SK-N-SH treated with all-trans-retinoic acid at 6 μM for 48 hours (cell line): ENCODE measurements around the gene TOP2B.

Source experiments
- ATAC-seq: fragments of 200-7000 bp; cut with Tn5 transposase; 3 replicates; pipeline ENCODE4 v1.9.1; 2020; ENCODE audit warnings: mild to moderate bottlenecking, moderate library complexity
- ARNTL ChIP-seq: fragments of 450-650 bp; formaldehyde crosslinking; IDR thresholded peaks from 2 replicates; pipeline ENCODE4 v1.5.0; 2020; ENCODE audit warnings: low read depth, mild to moderate bottlenecking, moderate library complexity, borderline replicate concordance
- BACH2 ChIP-seq: fragments of 250-450 bp; sonication (Bioruptor Pico); IDR thresholded peaks from 2 replicates; pipeline ENCODE4 v1.9.0; 2021; ENCODE audit warnings: mild to moderate bottlenecking, borderline replicate concordance
- CREB5 ChIP-seq: fragments of 250-450 bp; sonication (Bioruptor Pico); IDR thresholded peaks from 2 replicates; pipeline ENCODE4 v1.5.1; 2020; ENCODE audit warnings: low read depth, mild to moderate bottlenecking, moderate library complexity
- CSDC2 ChIP-seq: fragments of 250-450 bp; sonication (Bioruptor Pico); IDR thresholded peaks from 2 replicates; pipeline ENCODE4 v1.5.0; 2020; ENCODE audit warnings: mild to moderate bottlenecking, moderate library complexity
- ESRRG ChIP-seq: fragments of 250-450 bp; sonication (Bioruptor Pico); IDR thresholded peaks from 2 replicates; pipeline ENCODE4 v1.6.1; 2021; ENCODE audit warnings: mild to moderate bottlenecking
- OSR1 ChIP-seq: fragments of 250-450 bp; sonication (Bioruptor Pico); IDR thresholded peaks from 2 replicates; pipeline ENCODE4 v1.8.0; 2022; ENCODE audit warnings: moderate library complexity, mild to moderate bottlenecking, inconsistent platforms
- PATZ1 ChIP-seq: fragments of 250-450 bp; sonication (Bioruptor Pico); IDR thresholded peaks from 2 replicates; pipeline ENCODE4 v1.8.0; 2020; ENCODE audit warnings: mild to moderate bottlenecking, moderate library complexity, borderline replicate concordance
- POU6F1 ChIP-seq: fragments of 250-450 bp; sonication (Bioruptor Pico); IDR thresholded peaks from 2 replicates; pipeline ENCODE4 v1.8.0; 2021; ENCODE audit warnings: low read depth, mild to moderate bottlenecking, moderate library complexity, borderline replicate concordance
- PPARA ChIP-seq: fragments of 250-450 bp; sonication (Bioruptor Pico); IDR thresholded peaks from 2 replicates; pipeline ENCODE4 v1.5.0; 2020; ENCODE audit warnings: mild to moderate bottlenecking, borderline replicate concordance
- SNAI2 ChIP-seq: fragments of 250-450 bp; sonication (Bioruptor Pico); IDR thresholded peaks from 2 replicates; pipeline ENCODE4 v1.5.0; 2020; ENCODE audit warnings: mild to moderate bottlenecking, moderate library complexity
- TCF4 ChIP-seq: fragments of 250-450 bp; sonication (Bioruptor Pico); IDR thresholded peaks from 2 replicates; pipeline ENCODE4 v1.8.0; 2021; ENCODE audit warnings: mild to moderate bottlenecking, moderate library complexity, borderline replicate concordance
- TOX ChIP-seq: fragments of 250-450 bp; sonication (Bioruptor Pico); IDR thresholded peaks from 2 replicates; pipeline ENCODE4 v1.8.0; 2021; ENCODE audit warnings: mild to moderate bottlenecking, moderate library complexity, borderline replicate concordance
- ZC3H10 ChIP-seq: fragments of 250-450 bp; sonication (Bioruptor Pico); IDR thresholded peaks from 2 replicates; pipeline ENCODE4 v1.5.1; 2021; ENCODE audit warnings: mild to moderate bottlenecking, moderate library complexity
- ZFP3 ChIP-seq: fragments of 250-450 bp; sonication (Bioruptor Pico); IDR thresholded peaks from 2 replicates; pipeline ENCODE4 v1.5.0; 2020; ENCODE audit warnings: mild to moderate bottlenecking, moderate library complexity
- ZFP30 ChIP-seq: fragments of 450-650 bp; formaldehyde crosslinking; IDR thresholded peaks from 2 replicates; pipeline ENCODE4 v1.5.0; 2022; ENCODE audit warnings: mild to moderate bottlenecking, moderate library complexity
- ZNF70 ChIP-seq: fragments of 450-650 bp; formaldehyde crosslinking; IDR thresholded peaks from 2 replicates; pipeline ENCODE4 v1.5.0; 2020; ENCODE audit warnings: mild to moderate bottlenecking, moderate library complexity

Gene TOP2B

GRCh38 chr3:25586553-25586952, 78.2 kb downstream of the TOP2B start:
- TF ChIP-seq ZNF70 (CRISPR knock-in tag), result no peak
- no peak for TF ChIP-seq POU6F1 (CRISPR knock-in tag)
- no peak for TF ChIP-seq ZFP30
- no peak for TF ChIP-seq ZC3H10 (CRISPR knock-in tag)
- ATAC-seq, result no peak

GRCh38 chr3:25586167-25586505, 78.6 kb downstream of the TOP2B start:
- no peak for ATAC-seq
- TF ChIP-seq CSDC2 (CRISPR knock-in tag), result no peak
- TF ChIP-seq PATZ1 (CRISPR knock-in tag), result no peak
- TF ChIP-seq BACH2 (CRISPR knock-in tag), result no peak
- TF ChIP-seq OSR1 (CRISPR knock-in tag), result no peak
- no peak for TF ChIP-seq PPARA (CRISPR knock-in tag)
- no peak for TF ChIP-seq POU6F1 (CRISPR knock-in tag)
- no peak for TF ChIP-seq CREB5 (CRISPR knock-in tag)
- TF ChIP-seq, all 23 proteins: peak for 0

- TF ChIP-seq CSDC2 (CRISPR knock-in tag), result no peak
- no peak for TF ChIP-seq POU6F1 (CRISPR knock-in tag)
- no peak for TF ChIP-seq SNAI2 (CRISPR knock-in tag)
- no peak for TF ChIP-seq ESRRG (CRISPR knock-in tag)
- TF ChIP-seq BACH2 (CRISPR knock-in tag), result no peak
- no peak for TF ChIP-seq ZNF70 (CRISPR knock-in tag)
- TF ChIP-seq TCF4 (CRISPR knock-in tag), result no peak
- TF ChIP-seq PATZ1 (CRISPR knock-in tag), result no peak
- TF ChIP-seq ZFP3, result no peak
- TF ChIP-seq OSR1 (CRISPR knock-in tag), result no peak
- TF ChIP-seq TOX (CRISPR knock-in tag), result no peak
- TF ChIP-seq ARNTL (CRISPR knock-in tag), result no peak
- ATAC-seq, result no peak
Observed at GRCh38 chr3:25585361-25586166, 79.1 kb downstream of the TOP2B start.
